GM20431 (cell line): ENCODE measurements around the gene POLR3C.

Experiments
- in situ Hi-C: fragments of 300-500 bp; cut with MseI, MboI; formaldehyde crosslinking; loops from one replicate; pipeline ENCODE4 v1.15.0; 2020; ENCODE audit warnings: low sequenced_read_pairs; ENCODE audit not compliant: unreplicated experiment

POLR3C gene

DNA sequence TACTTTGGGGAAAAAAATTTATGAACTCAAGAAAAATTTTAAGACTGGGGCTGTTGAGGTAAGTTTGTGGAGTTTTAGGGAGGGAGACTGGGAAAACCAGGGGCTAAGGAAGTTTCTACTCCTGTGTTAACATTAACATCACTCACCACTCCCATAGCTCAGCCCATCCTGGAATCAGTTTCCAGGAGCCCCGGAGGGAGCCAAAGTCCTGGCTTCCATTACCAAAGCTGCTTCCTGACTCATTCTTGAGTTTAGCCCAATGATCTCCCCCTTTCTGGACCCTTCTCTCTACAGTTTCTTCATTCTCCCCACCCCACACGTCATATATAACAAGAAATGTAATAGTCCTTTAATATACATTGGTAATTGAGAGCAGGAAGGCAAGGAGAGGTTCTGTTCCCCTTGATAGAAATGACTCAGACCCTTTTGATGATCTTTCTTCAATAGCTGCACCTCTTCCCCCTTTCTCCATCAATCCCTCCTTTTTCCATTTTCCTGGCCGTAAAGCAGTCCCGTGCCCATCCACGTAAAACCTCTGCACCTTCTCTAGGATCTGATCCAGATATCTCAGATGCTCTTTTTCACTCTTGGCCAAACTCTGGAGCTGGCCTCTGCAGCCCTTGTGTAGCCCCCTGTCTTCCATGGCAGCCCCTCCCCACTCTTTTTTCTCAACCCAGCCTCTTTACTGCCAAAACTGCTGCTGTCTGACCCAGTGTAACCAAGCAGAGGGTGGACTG, 39.5 kb downstream of the POLR3C start:
- in situ Hi-C loops, result no loop called here

DNA sequence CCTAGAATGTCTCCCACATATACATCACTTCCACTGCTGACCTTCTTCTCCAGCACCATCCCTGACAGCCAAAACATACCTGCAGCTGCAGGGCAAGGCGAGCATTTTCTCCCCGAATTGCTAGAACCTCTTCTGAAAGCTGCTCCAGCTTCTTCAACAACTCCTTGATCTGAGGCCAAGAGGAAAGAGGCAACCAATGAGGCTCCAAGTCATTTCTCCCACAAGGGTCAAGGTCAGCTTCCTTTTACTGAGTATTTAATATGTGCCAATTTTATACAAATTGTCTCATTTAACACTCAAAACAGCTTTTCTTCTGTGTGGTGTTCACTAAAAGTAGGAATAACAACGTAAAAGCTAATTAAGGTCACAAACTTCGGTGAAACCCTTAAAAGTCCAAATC, 44.2 kb downstream of the POLR3C start:
- in situ Hi-C loops, result no loop called here

DNA sequence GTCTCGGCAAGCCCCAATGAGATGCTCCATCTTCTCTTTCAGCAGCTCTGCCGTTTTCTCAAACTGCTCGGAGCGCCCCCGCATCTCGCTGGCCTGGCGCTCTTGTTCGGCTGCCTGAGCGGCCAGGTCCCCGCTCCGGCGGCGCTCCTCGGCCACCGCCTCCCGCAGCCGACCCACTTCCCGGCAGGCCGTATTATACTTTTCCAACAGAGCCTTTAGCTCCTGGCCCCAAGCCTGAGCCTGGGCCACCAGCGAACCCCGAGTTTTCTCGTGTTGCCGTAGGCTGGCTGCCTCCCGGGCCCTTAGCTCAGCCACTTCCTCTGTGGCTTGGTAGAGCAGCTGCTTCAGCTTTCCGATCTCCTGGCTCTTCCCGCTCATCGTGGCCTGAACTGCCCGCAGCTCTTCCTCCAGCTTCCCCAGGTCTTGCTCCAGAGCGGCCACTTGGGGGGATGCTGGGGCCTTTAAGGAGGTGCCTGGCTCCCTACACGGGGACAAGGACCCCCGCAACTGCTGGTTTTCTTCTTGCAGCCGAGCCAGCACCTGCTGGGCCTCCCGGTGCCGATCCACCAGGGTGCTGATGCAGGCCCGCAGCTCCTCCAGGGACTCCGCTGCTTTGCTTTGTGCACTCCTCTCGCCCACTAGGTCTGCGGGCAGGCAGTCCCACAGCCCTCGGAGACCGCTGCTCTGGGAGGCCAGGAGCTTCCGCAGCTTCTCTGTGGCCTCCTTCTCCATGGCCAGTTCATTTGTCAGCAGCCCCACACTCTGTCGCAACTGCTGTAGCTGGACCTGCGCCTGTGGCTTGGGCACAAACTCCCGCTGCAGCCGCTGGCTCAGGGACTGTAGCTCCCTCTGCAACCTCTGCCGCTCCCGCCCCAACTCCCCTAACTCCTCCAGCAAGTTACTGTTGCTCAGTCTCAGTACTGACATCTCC, 48.3 kb downstream of the POLR3C start:
- in situ Hi-C loops, result no loop called here

DNA sequence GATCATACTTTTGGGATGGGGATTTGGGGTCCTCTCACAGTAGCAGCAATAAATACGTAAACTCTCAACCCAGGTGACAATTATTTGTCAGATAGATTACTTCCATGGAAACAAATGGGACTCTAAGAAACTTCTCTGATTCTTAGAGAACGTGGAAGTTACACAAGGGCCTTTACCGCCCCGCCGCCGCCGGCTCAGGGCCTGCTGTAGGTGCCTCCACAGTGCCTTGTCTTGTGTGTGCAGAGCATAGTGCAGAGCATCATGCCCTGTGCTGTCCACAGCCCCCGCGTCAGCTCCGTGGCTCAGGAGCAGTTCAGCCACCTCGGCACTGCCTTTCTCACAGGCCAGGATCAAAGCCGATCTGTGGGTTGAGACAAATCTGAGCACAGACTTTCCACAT, 50.6 kb downstream of the POLR3C start:
- in situ Hi-C loops, result no loop called here

DNA sequence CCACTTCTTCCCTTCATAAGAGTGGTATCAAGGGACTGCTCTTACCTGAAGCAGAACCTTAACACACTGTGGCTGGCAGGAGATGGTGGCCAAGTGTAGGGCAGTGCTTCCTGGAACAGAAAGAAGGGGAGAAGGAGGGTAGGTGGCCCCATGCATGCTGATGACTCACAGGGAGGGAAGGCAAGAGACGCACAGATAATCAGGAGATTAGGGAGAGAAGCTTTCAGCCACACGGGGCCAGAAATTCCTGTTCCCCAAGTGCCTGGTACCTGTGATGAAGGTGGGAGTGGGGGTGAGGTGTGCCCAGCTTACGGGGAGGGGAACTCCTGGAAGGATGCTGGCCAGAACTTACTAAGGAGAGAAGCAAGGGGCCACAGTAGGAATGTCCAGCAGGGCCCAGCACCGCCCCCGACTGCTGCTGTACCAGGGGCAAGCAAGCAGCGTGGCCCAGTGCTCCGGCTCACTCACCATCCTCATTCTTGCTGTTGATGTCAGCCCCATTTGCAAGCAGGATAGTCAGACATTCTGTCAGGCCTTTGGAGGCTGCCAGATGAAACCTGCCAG, 54.0 kb downstream of the POLR3C start:
- in situ Hi-C loops, result no loop called here

DNA sequence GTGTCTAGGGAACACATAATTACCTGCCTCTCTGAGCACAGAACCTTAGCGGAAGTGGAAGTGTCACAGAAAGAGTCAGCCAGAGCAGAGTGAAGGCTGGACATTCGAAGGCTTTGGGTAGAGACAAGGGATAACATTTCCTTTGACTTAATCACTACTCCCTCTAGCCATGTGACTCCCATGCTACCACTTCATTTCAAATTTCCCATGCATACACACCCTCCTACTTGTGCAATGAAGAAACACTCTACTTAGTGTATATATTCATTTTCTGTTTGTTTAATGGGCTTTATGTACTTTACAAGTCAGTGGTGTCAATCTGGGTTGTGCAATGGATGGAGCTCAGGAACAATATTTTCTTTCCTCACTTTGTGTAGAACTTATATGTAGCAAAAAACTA, 54.7 kb downstream of the POLR3C start:
- in situ Hi-C loops, result no loop called here

DNA sequence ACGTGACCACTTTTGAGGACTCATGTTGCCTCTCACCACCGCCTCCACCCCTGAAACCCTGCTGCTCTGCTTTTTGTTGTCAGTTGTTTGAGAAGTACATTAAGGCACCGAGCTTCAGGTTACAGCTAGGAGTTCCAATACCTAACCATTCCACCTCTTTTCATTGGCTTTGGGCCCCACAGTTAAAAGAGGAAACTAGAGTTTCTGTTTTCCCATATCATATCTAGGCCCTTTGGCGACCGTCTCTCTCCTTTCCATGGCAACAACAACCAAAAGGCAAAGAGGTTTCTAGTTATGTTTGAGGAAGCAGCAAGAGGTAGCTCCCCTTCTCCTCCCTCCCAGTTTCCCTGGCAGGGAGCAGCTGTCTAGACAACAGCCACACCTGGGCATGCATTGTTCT, 55.8 kb downstream of the POLR3C start:
- in situ Hi-C loops, result no loop called here

DNA sequence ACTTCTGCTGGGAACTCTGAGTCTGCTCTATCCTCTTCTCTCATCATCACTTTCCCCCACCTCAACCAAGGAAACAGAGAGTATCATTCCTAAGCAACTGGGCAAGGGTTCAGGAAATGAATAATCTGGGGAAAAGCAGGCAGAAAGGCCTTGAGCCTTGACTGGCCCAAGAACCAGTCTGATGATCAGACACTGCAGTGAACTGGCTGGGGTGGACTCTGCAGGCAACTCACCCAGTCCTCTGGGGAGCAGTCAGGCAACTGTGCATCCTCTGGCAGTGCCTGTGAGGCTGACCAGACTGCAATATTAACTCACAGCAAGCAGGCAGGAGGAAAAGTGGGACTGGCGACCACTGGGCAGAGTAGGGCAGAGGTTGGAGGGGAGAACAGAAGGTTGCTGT, 60.7 kb downstream of the POLR3C start:
- in situ Hi-C loops, result no loop called here

DNA sequence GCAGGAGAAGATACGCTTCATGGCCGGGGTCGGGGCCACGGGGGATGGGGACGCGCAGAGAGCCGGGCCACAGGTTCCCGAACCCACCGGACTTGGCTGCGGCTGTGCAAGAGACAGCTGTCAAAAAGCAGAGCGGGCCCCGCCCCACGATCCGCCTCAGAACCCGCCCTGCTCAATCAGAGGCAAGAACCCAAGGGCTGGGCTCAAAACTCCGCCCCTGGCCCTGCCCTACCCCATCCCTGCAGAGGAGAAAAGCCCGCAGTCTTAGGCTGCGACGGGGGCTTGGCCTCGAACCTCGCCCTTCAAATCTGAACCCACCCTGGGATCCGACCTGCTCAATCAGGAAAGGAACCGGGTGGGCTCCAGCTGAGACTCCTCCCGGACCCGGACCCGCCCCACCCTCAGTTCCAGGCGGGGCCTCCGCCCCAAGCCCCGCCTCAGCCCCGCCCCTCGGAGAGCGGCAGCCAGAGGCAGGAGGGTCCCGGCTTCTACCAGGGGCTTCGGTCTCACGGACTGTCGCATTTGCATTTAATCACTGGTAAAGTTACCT, 61.8 kb downstream of the POLR3C start, which contains the start of gene ANKRD35:
ANKRD35 (minus strand) TSS at position 129 of the 550 bp plus-strand sequence; CDS start at position 21, 108 bp downstream.
- in situ Hi-C loops, result no loop called here

DNA sequence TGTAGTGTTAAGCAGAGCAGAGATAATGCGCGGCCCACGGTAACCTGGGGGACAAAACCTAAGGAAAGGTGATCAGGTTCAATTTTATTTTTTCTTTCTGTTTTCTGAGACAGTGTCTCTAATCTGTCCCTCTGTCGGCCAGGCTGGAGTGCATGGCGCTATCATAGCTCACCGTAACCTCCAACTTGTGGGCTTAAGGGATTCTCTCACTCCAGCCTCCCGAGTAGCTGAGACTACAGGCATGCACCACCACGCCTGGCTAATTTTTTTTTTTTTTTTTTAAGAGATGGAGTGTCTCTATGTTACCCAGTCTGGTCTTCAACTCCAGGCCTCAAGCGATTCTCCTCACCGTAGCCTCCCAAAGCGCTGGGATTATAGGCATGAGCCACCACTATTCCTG, 62.4 kb downstream of the POLR3C start:
- in situ Hi-C loops, result no loop called here

DNA sequence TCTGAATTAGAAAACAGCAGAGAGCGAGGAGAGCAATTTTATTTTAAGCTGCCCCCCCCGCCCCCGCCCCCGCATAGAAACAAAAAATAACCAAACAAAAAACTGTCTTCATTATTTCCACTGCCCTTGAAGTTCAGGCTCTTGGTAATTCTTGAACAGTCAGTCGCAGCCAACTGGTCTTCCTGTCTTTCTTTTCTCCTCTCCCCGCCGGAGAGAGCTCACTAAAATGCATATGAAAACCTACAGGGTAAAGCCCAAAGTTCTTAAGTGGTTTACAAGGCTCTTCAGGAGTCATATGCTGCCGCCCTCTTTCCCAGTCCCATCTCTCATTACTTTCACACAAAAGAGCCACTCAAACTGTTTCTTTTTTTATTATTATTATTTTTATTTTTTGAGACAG, 62.8 kb downstream of the POLR3C start:
- in situ Hi-C loops, result no loop called here

DNA sequence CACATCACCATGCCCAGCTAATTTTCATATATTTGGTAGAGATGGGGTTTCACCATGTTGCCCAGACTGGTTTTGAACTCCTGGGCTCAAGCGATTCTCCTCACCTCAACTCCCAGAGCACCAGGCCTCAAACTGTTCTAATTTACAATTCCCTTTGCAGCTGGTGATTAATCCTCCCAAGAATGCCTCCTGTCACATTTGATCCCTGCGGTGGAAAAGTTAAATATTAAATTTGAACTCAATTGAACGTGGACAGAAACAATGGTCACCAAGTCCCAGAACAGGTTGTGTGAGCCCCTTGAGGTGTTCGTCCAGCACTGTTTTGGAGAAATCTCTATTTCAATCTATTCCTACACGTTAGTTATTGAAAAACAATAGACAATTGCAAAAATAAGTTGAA, 63.6 kb downstream of the POLR3C start:
- in situ Hi-C loops, result no loop called here

DNA sequence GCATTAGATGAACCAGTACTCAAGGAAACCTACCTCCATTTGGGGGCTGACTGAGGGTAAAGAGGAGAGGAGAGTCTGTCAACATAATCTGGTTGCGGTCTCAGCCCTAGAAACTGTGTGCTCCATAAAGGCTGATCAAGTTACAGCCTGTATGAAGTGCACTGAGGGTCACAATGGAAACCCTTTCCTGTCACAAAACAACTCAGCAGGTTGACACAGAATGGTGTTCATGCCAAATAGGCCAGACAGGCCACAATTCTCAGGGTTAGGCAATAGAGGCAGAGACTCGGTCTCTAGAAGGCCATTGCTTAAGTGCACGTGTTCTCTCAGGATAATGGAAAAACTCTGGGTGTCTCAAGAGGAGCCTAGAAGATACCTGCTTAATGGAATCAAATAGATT, 65.7 kb downstream of the POLR3C start:
- in situ Hi-C loops, result loop anchor here (10.0 kb wide), 1 partner anchor 125 kb away; no protein-coding TSS in a partner anchor

DNA sequence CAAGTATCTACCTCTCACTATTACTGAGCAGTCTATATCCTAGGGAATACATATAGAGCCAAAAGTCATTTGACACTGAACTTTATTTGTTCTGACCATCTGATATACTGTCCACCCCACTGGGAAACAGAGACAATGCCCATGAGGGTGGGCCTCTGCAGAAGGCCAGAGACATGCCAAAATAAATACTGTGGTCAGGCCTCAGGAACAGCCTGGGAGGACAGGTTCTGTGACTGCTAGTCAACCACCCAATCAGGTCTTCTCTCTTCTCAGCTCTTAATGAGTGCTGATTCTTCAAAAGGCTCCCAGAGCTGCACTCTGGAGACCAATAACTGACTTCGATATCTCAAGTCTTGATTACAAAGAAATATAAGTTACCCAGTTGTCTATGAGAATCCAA, 67.1 kb downstream of the POLR3C start:
- in situ Hi-C loops, result loop anchor here (10.0 kb wide), 1 partner anchor 124 kb away; no protein-coding TSS in a partner anchor

DNA sequence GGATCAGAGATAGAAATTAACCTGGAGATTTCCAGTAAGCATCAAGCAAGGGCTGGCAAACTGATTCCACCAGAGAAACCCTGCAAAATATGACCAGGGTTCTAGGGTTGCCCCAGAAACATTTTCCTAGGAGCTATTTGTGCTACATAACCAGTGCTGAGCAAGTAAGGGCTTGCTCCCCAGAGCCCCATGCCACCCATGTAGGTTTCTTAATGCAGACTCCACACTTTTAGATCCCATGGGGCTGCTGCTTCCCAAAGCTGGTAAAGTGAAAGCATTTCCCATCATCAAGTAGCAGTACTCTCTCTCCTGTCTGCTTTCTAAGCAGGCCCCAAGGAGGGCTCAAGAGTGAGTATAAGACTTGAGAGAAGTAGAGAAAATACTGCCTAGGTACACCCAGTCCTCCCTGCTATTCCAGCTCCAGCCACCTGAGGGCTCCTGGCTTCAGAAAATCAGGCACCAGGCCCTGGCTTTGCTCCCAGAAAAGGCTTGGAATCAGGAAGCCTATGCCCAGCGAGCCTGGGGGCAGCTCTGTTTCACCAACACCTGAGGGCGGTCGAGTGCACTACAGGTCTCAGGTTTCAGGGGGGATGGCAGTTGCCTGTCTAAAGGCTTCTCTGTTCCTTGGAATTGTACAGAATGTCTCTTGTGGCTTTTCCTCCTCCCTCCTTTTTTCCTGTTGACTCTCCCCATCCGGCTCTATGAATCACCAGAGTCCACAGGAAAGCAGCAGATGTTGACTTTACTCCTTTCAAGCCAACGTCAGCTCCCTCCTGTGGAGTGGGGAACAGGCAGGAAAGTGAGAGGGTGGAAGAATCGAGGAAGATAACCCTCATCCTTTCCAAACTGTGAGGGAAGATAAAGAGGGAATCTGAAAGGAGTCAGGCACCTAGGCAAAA, 67.8 kb downstream of the POLR3C start:
- in situ Hi-C loops, result loop anchor here (10.0 kb wide), 1 partner anchor 123 kb away; no protein-coding TSS in a partner anchor

DNA sequence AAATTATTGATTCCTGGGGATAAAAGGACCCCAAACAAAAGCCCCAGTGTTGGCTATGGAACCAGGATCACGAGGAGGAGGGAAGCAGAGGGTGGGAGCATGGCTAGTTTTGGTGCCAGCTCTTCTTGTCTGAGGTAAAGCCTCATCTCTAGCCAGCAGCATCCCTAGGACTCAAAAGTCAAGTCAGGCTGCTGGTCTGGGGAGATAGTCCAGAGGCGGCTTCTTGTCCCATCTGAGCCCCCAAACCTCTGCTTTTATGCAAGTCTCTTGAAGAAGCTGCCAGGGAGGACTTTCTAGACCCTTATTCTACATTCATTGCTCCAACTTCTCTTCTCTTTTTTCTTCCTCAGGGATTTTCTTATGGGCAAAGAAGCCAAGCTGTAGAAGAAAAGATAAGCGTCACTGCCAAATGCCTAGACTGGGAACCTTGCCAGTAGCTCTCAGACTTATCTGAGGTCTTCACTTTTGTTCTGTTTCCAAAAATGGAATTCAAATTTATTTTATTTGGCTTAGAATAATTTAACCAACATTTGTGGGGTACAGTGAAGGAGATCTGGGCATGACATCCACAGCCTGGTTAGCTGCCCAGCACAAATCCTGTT, 68.6 kb downstream of the POLR3C start:
- in situ Hi-C loops, result loop anchor here (10.0 kb wide), 1 partner anchor 122 kb away; no protein-coding TSS in a partner anchor

DNA sequence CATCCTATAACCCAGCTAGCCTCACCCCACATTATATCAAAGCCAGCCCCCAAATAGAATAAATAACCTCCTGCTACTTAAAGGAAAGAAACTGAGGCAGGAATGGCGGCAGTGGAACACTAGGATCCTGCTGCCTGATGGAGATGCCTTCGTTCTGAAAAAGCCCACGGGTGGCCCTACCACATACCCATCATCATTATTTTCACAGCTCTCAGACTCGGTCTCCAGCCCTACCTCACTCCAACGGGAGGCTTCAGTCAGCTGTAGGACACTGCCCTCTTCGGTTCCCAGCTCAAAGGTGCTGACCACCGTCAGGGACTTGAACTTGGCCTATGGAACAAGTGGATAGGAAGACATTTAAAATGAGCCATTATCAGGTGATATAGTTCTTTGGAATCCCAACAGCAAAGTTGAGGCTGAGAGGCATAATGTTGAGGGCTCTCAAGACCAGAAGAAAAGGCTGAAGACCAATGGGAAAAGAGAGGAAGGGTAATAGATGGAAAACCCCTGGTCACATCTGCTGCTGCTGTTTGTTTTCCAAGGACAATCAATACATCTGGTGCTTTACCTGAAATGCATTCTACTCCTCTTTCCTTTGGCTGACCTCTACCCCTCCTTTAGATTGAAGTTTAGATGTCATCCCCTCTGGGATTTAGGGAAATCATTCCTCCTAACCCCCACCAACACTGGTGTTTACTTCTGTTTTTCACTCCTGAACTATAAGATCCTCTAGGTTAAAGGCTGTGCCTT, 69.5 kb downstream of the POLR3C start:
- in situ Hi-C loops, result loop anchor here (10.0 kb wide), 1 partner anchor 121 kb away; no protein-coding TSS in a partner anchor
